Choroid plexus epithelial cell (primary cell): ENCODE results near the gene NHSL2.

ENCODE experiments used
- DNase-seq: peaks from one replicate; pipeline ENCODE4 v3.0.0-alpha.2; 2010; ENCODE audit warnings: low read depth
- H3K4me3 ChIP-seq: 2 replicates; pipeline ENCODE4 v1.5.1; 2011; ENCODE audit warnings: low read depth, mild to moderate bottlenecking, control low read depth, low read length, moderate library complexity
- TF ChIP-seq, protein P1 (sequence below): conservative IDR thresholded peaks from 2 replicates; pipeline ENCODE4 v1.5.1; 2011; ENCODE audit warnings: low read depth, mild to moderate bottlenecking, control low read depth, inconsistent platforms, low read length, moderate library complexity

Gene NHSL2

DNA sequence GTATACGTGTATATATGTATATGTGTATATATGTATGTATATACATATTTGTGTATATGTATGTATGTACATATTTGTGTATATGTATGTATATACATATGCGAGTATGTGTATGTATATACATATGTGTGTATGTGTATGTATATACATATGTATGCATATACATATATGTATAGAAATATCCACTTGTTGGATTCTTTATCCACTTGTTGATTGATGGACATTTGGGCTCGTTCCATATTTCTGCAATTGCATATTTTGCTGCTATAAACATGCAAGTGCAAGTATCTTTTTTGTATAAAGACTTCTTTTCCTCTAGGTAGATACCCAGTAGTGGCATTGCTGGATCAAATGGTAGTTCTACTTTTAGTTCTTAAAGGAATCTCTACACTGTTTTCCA, 25.5 kb upstream of the NHSL2 start:
- no peak for DNase-seq
- no peak overlapping the region for H3K4me3 ChIP-seq
- TF ChIP-seq, protein P1, sequence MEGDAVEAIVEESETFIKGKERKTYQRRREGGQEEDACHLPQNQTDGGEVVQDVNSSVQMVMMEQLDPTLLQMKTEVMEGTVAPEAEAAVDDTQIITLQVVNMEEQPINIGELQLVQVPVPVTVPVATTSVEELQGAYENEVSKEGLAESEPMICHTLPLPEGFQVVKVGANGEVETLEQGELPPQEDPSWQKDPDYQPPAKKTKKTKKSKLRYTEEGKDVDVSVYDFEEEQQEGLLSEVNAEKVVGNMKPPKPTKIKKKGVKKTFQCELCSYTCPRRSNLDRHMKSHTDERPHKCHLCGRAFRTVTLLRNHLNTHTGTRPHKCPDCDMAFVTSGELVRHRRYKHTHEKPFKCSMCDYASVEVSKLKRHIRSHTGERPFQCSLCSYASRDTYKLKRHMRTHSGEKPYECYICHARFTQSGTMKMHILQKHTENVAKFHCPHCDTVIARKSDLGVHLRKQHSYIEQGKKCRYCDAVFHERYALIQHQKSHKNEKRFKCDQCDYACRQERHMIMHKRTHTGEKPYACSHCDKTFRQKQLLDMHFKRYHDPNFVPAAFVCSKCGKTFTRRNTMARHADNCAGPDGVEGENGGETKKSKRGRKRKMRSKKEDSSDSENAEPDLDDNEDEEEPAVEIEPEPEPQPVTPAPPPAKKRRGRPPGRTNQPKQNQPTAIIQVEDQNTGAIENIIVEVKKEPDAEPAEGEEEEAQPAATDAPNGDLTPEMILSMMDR, result no peak

DNA sequence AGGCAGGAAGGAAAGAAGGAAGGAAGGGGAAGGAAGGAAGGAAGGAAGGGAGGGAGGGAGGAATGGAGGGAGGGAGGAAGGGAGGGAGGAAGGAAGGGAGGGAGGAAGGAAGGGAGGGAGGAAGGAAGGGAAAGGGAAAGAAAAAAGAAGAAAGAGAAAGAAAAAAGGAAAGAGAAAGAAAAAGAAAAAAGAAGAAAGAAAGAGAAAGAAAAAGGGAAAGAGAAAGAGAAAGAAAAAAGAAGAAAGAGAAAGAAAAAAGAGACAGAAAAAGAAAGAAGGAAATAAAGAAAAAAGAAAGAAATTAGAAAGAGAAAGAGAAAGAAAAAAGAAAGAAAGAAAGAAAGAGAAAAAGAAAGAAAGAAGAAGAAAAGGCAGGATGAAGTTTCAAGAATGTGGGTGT, 15.0 kb upstream of the NHSL2 start:
- no peak for DNase-seq
- TF ChIP-seq, protein P1, result no peak

DNA sequence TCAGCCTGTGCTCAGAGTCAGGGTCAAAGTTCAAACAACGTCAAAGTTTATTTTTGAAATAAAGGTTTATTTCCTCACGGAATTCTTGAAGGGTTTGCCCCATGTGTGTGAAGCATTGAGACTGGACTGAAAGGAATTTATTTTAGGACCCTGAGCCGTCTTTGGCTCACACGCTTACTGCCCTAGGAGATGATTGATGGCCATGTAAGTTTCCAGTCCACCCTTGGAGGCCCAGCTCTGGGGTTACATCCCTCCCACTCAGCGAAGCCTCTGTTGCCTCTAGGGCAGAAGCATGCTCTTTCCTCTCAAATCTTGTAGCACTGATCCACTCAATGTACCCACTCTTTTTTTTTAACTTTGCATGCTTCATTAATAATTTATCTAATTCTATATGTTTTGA, 4.5 kb upstream of the NHSL2 start:
- H3K4me3 ChIP-seq, result no peak overlapping the region
- TF ChIP-seq, protein P1, result no peak
- DNase-seq, result no peak

More for the DNA sequence above, 15.0 kb upstream of the NHSL2 start:
- H3K4me3 ChIP-seq, result no peak overlapping the region

DNA sequence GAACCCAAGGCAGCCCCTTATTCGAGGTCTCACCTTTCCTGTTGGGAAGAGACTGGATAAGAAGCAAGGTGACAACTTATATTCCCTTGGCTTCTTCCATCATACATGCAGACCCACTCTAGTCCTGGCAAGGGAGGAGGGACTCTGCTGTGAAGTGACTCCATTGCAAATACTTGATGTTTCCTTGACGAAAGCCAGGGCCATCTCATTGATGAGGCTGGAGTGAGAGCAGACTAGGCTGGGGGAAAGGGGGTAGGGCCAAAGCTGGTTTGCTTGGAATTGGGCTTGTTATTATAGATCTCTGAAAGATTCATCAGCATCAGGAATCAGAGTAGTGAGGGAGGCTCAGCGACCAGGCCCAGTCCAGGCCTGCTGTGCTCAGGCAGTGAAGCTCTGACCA, 2.3 kb upstream of the NHSL2 start:
- no peak overlapping the region for H3K4me3 ChIP-seq
- TF ChIP-seq, protein P1, result no peak
- no peak for DNase-seq

DNA sequence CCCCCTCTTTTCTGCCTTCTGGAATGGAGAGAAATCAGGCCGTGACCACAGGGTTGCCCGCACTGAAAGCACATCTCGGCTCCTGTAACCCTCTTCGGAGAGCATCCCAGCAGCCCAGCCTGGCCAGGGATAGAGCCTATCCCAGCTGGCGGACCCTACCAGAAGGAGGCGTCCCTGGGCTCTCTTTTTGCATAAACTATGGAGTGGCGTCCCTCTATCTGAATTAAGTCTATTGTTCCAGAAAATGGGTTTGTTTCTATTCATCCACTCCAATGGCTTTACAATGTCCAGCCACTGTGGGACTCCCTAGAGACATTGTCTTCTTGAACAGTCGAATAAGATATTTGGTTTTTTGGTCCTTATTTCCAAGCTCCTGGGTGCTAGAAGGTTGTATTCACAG, 689 bp upstream of the NHSL2 start:
- DNase-seq, result peak; percentile 25
- peak overlapping the region; percentile 48 for H3K4me3 ChIP-seq
- TF ChIP-seq, protein P1, result peak; percentile 58

DNA sequence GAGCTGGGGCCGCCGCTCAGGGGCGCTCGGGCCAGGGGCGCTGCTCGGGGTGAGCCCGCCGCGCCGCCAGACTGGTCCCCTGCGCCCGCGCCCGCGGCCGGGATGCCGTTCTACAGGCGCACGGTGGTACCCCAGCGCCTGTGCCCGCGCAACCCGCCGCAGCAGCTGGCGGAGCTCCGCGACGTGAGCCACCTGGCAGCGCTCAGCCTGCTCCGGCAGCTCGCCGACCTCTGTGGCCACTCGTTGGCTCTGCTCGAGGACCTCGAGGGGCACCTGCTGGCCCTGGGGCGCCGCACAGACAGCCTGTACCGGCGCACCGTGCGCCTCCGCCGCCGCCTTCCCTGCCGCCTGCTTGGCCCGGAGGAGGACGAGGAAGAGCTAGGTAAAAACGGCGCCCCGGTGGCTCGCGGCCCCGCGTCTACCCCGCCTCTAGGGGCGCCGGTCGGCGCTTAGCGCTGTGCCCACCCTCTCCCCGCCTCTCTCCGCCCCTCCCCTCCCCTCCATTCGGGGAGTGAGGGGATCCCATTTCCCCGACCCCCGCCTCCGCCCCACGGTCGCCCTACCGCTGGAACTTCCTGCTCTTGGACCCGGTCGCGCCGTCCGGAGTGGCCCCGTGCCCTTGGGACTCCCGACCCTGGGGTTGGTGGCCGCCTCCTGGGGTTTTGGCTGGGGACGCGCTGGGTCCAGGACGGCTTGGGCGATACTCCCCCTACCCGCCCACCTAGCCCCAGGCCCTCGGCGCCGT, 513 bp downstream of the NHSL2 start:
- peak overlapping the region; percentile 48 for H3K4me3 ChIP-seq
- no peak for DNase-seq
- TF ChIP-seq, protein P1, result peak; percentile 29

DNA sequence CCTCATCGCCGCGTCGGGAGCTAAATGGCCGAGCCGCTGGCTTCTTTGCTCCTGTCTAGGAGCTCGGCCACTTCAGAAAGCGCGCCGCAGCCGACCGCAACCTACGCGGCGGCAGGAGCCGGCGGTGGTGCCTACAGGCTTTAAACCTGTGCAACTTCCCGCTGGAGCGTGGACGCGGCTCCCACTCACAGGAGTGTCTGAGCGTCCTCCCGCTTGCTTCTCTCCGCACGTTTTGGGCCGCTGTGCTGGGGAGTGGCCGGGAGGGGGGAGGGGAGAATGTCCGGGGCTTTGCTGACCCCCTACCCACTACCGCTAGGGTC, 1.0 kb downstream of the NHSL2 start:
- H3K4me3 ChIP-seq, result peak overlapping the region; percentile 48
- TF ChIP-seq, protein P1, result no peak
- no peak for DNase-seq
